ENCODE data around the gene PITPNM3. TPM values are rescaled to one million over a fixed set of nuclear protein-coding genes. Genes with fewer than 3 reads are reported as not detected.

The PITPNM3 gene
- total RNA-seq, 2 experiments from 2014 or later, result 0.69 to 0.72 TPM

GRCh38 chr17:6450926-6451832, 105.2 kb downstream of the PITPNM3 start:
- Mint-ChIP-seq H3K9me3 (ENCODE audit: low read depth) (no peaks in the 10 kb centered on the region), H3K4me3 (no peak overlapping the region), H3K4me1 (peaks cover 2% of the 10 kb centered on the region), H3K36me3 (ENCODE audit: low read depth) (no peaks in the 10 kb centered on the region), H3K27ac (no peak overlapping the region), H3K27me3 (no peaks in the 10 kb centered on the region)
- intact Hi-C loops (cut with DNase I, micrococcal nuclease), result no loop called here
- ChIA-PET POLR2A (no interaction called here), CTCF (no interaction called here)
- ATAC-seq, result no peak
- no peak for DNase-seq

GRCh38 chr17:6449307-6449706, 107.0 kb downstream of the PITPNM3 start:
- POLR2A ChIA-PET, result interaction anchor here (0.6 kb wide), 1 partner anchor 866 kb away, joined by 3 read pairs; no protein-coding TSS in a partner anchor
- no peak for ATAC-seq
- Mint-ChIP-seq H3K9me3 (ENCODE audit: low read depth) (no peaks in the 10 kb centered on the region), H3K4me3 (no peak overlapping the region), H3K36me3 (ENCODE audit: low read depth) (no peaks in the 10 kb centered on the region), H3K27me3 (peaks cover 2% of the 10 kb centered on the region), H3K27ac (no peak overlapping the region), H3K4me1 (peaks cover 6% of the 10 kb centered on the region)
- intact Hi-C loops (cut with DNase I, micrococcal nuclease), result no loop called here
- DNase-seq, result no peak
- CTCF ChIA-PET, result no interaction called here

DNA sequence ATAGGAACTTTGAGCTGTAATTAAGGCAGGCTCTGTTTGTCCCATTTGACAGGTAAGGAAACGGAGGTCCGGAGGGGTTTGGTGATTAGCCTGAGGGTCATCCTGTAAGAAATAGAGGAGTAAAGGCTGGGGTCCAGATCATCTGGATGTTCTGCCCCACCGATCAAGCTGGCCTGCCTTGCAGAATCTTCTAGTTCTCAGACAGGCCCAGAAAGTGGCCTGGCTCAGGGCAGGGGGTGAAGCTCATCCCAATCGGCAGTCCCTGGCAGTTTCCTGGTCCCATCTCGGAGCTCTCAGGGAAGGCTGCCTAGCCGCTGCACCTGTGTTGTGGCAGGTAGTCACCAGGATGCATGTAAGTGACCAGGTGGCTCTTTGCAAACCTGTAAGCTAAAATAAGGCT, 107.9 kb downstream of the PITPNM3 start:
- Mint-ChIP-seq H3K4me1 (peaks cover 10% of the 10 kb centered on the region), H3K36me3 (ENCODE audit: low read depth) (no peaks in the 10 kb centered on the region), H3K27me3 (peaks cover 3% of the 10 kb centered on the region), H3K4me3 (no peak overlapping the region), H3K9me3 (ENCODE audit: low read depth) (no peaks in the 10 kb centered on the region), H3K27ac (no peak overlapping the region)
- DNase-seq (no peak), ATAC-seq (no peak)
- ChIA-PET POLR2A (no interaction called here), CTCF (interaction anchor here (0.6 to 0.7 kb wide), 2 partner anchors 13 to 25 kb away, joined by 3 read pairs; no protein-coding TSS in a partner anchor)
- intact Hi-C loops (cut with DNase I, micrococcal nuclease), result no loop called here

DNA sequence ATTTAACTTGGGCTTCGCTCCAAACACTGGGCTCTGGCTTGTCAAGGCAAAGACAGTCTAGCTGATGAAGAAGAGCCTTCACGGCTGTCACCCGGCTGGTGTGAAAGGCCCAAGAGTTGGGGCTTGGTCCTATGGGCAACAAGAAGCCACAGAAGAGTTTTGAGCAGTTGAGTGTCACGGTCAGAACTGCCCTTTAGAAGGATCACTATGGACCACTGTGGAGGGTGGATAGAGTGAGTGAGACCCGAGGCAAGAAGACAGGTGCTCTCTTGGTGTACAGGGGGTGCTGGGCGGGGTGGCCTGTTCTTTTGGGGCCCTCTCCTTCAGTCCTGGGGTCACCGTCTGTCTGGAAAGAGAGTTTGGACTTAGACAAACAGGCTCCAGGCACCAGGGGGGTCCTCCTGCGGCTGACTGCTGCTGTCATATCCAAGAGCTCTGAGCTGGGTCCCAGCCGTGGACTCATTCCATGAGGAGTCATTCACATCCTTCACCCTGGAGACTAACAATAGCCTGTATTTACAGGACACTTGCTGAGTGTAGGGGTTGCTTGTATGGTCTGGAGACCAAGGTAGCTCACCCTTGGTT, 109.7 kb downstream of the PITPNM3 start:
- ATAC-seq, result no peak

GRCh38 chr17:6444571-6445335, 111.6 kb downstream of the PITPNM3 start:
- DNase-seq (no peak), ATAC-seq (no peak)
- Mint-ChIP-seq H3K4me3 (peak overlapping the region; percentile 77), H3K36me3 (ENCODE audit: low read depth) (no peaks in the 10 kb centered on the region), H3K27me3 (peaks cover 3% of the 10 kb centered on the region), H3K4me1 (peaks cover 12% of the 10 kb centered on the region), H3K27ac (peak overlapping the region; percentile 86), H3K9me3 (ENCODE audit: low read depth) (no peaks in the 10 kb centered on the region)
- intact Hi-C loops (cut with DNase I, micrococcal nuclease), result loop anchor here in 1 of 2 experiments (1.0 to 5.0 kb wide), 6 partner anchors 70 to 1252 kb away; partner anchors contain the start of genes C17orf100, DERL2, MED31 and MIS12
- CTCF ChIA-PET, result interaction anchor here (0.7 to 2.6 kb wide), 3 partner anchors 8 to 862 kb away, joined by 3 to 8 read pairs (median 3); no protein-coding TSS in a partner anchor
- POLR2A ChIA-PET, result interaction anchor here (0.6 kb wide), 1 partner anchor 376 kb away, joined by 5 read pairs; no protein-coding TSS in a partner anchor

More for the DNA sequence above, 109.7 kb downstream of the PITPNM3 start:
- Mint-ChIP-seq H3K4me1 (peaks cover 14% of the 10 kb centered on the region), H3K9me3 (ENCODE audit: low read depth) (no peaks in the 10 kb centered on the region), H3K36me3 (ENCODE audit: low read depth) (no peaks in the 10 kb centered on the region), H3K27ac (no peak overlapping the region), H3K4me3 (no peak overlapping the region), H3K27me3 (peaks cover 3% of the 10 kb centered on the region)
- ChIA-PET POLR2A (no interaction called here), CTCF (interaction anchor here (0.5 to 2.6 kb wide), 3 partner anchors 10 to 715 kb away, joined by 3 to 8 read pairs (median 3); no protein-coding TSS in a partner anchor)
- no peak for DNase-seq
- intact Hi-C loops (cut with DNase I, micrococcal nuclease), result no loop called here

- H3K4me3 Mint-ChIP-seq, result peak within 1 kb of the TSS; percentile 77
- peaks cover 7% of the 10 kb centered on the region for H3K27me3 Mint-ChIP-seq
- peaks cover 12% of the 10 kb centered on the region for H3K4me1 Mint-ChIP-seq
- ChIA-PET CTCF (interaction anchor here (0.7 to 2.6 kb wide), 3 partner anchors 7 to 862 kb away, joined by 3 to 8 read pairs (median 4); no protein-coding TSS in a partner anchor), POLR2A (interaction anchor here (0.6 kb wide), 1 partner anchor 375 kb away, joined by 5 read pairs; no protein-coding TSS in a partner anchor)
- DNase-seq (peak; percentile 97), ATAC-seq (peak; percentile 98)
- peak within 1 kb of the TSS; percentile 90 for H3K27ac Mint-ChIP-seq
- no peaks in the 10 kb centered on the region for H3K9me3 Mint-ChIP-seq (ENCODE audit: low read depth)
- intact Hi-C loops (cut with DNase I, micrococcal nuclease), result loop anchor here in 1 of 2 experiments (1.0 to 5.0 kb wide), 6 partner anchors 69 to 1252 kb away; partner anchors contain the start of genes C17orf100, DERL2, MED31 and MIS12
- no peaks in the 10 kb centered on the region for H3K36me3 Mint-ChIP-seq (ENCODE audit: low read depth)
Measured at GRCh38 chr17:6443692-6444570, 112.4 kb downstream of the PITPNM3 start, which contains the start of gene PIMREG. TSS of gene PIMREG (plus strand) at chr17:6444455. CDS start at chr17:6445111, 656 bp downstream.

DNA sequence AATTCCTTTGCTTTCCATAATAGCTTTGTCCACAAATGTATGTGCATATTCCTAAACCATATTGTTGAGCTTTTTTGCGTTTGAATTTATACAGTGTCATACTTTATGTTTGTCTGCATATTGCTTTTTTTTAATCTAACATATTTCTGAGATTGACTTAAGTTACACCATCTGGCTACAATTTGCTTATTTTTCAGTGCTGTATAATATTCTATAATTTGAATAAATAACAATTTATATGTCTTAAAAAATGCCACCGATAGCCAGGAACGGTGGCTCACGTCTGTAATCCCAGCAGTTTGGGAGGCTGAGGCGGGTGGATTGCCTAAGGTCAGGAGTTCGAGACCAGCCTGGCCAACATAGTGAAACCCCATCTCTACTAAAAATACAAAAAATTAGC, 113.6 kb downstream of the PITPNM3 start:
- ATAC-seq, result no peak
- ChIA-PET POLR2A (no interaction called here), CTCF (interaction anchor here (0.6 kb wide), 2 partner anchors 27 to 73 kb away, joined by 3 to 5 read pairs; no protein-coding TSS in a partner anchor)
- intact Hi-C loops (cut with DNase I, micrococcal nuclease), result loop anchor here in 1 of 2 experiments (5.0 kb wide), 2 partner anchors 315 to 1250 kb away; partner anchors contain the start of genes XAF1 and ZNF594
- DNase-seq, result no peak
- Mint-ChIP-seq H3K27ac (no peak overlapping the region), H3K4me1 (peaks cover 12% of the 10 kb centered on the region), H3K9me3 (ENCODE audit: low read depth) (no peaks in the 10 kb centered on the region), H3K4me3 (no peak overlapping the region), H3K36me3 (ENCODE audit: low read depth) (no peaks in the 10 kb centered on the region), H3K27me3 (peaks cover 8% of the 10 kb centered on the region)

GRCh38 chr17:6439951-6440350, 116.4 kb downstream of the PITPNM3 start:
- H3K36me3 Mint-ChIP-seq (ENCODE audit: low read depth), result no peaks in the 10 kb centered on the region
- CTCF ChIA-PET, result interaction anchor here (0.6 to 1.4 kb wide), 5 partner anchors 14 to 1357 kb away, joined by 3 to 5 read pairs (median 3); no protein-coding TSS in a partner anchor
- no peak for ATAC-seq

GRCh38 chr17:6437956-6438355, 118.4 kb downstream of the PITPNM3 start:
- H3K27ac Mint-ChIP-seq, result no peak overlapping the region
- ChIA-PET POLR2A (no interaction called here), CTCF (no interaction called here)
- H3K36me3 Mint-ChIP-seq (ENCODE audit: low read depth), result no peaks in the 10 kb centered on the region
- peaks cover 12% of the 10 kb centered on the region for H3K27me3 Mint-ChIP-seq
- no peak overlapping the region for H3K4me3 Mint-ChIP-seq
- intact Hi-C loops (cut with DNase I, micrococcal nuclease), result no loop called here
- ATAC-seq, result no peak
- DNase-seq, result no peak
- no peaks in the 10 kb centered on the region for H3K4me1 Mint-ChIP-seq
- H3K9me3 Mint-ChIP-seq (ENCODE audit: low read depth), result no peaks in the 10 kb centered on the region

More at GRCh38 chr17:6439951-6440350, 116.4 kb downstream of the PITPNM3 start:
- Mint-ChIP-seq H3K4me3 (no peak overlapping the region), H3K27ac (no peak overlapping the region), H3K9me3 (ENCODE audit: low read depth) (no peaks in the 10 kb centered on the region), H3K27me3 (peaks cover 15% of the 10 kb centered on the region), H3K4me1 (peaks cover 12% of the 10 kb centered on the region)
- intact Hi-C loops (cut with DNase I, micrococcal nuclease), result loop anchor here in 1 of 2 experiments (5.0 kb wide), 2 partner anchors 317 to 1248 kb away; partner anchors contain the start of genes XAF1 and ZNF594
- POLR2A ChIA-PET, result no interaction called here
- no peak for DNase-seq

DNA sequence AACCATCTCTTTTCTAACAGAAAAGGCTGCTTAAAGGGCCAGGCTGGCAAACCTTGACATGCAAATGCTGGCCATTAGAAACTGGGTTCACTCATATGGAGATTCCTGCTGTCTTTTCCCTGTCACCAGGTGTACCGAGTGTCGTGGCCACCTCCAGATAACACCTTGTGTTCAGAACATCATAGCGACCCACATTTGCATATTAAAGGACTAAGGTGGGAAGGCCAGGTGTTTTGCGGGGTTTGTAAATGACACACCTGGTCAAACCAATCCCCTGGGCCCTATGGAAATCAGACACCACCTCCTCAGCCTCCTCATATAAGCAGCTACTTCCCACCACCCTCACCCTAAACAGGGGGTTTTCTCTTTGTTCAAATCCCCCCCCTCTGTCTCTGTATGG, 118.9 kb downstream of the PITPNM3 start:
- H3K36me3 Mint-ChIP-seq (ENCODE audit: low read depth), result no peaks in the 10 kb centered on the region
- H3K4me1 Mint-ChIP-seq, result no peaks in the 10 kb centered on the region
- ATAC-seq, result no peak
- no peak overlapping the region for H3K27ac Mint-ChIP-seq
- H3K9me3 Mint-ChIP-seq (ENCODE audit: low read depth), result no peaks in the 10 kb centered on the region
- intact Hi-C loops (cut with DNase I, micrococcal nuclease), result no loop called here
- CTCF ChIA-PET, result no interaction called here
- no peak overlapping the region for H3K4me3 Mint-ChIP-seq
- peaks cover 12% of the 10 kb centered on the region for H3K27me3 Mint-ChIP-seq
- DNase-seq, result no peak
- POLR2A ChIA-PET, result no interaction called here
